IPS-NIHi11 (cell line): ENCODE measurements around the gene TSPAN2.

Experiments used
- DNase-seq: peaks from one replicate; pipeline ENCODE4 v3.0.0; 2012; ENCODE audit warnings: mixed read lengths, low spot score

Gene TSPAN2

DNA sequence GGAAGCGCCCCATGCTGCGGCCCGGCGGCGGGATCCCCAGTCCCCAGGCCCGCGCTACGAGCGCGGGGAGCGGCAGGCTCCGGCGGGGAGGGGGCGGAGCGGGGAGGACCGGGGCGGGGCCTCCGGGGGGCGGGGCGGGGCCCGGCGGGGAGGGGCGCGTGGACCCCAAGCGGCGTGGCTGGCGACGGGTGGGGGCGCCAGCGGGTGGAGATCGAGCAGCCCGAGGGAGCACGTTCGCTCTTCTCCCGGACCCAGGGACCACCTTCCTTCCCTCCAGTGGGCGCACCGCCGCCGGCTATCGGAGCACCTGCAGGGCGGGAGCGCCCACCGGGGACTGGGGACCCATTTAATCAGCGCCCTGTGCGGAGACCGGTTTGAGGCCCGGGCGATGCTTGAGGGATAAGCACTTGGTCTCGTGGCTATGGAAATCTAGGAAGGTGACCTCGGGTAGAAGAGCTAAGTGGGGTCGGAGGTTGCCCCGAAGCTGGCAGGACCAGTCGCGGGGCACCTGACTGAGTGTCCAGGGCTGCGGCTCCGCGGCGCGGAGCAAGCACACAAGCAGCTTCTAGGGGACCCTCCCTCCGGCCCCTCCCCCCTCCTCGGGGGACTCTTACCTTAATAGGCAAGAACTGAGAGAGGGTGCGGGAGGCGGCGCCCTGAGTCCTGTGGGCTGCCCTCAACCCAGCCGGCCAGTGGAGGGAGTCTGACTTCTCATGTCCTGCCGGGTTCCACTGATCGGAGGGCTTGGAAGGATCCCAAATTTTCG, at the start of gene TSPAN2:
Gene TSPAN2 (minus strand): TSS at position 84 of the 766 bp plus-strand sequence. CDS start 71 bp downstream, at position 13.
- DNase-seq: peak; percentile 93

DNA sequence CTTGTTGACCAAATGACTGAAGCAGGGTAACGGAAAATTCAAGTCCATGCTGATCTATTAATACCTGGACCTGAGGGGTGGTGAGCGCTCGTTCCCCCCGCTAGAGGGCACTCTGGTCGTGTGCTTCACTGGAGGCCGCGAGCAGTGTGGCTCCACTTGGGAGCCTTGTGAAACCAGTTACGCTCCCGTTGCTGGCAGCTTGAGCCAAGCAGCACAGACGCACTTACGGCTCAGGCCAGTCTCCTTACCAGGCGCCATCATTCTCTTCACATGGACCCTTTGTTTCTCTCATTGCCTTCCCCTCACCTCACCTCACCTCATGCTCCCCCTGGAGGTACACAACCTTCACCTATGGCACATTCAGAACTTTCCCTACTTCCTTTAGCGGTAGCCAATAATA, 49.7 kb upstream of the TSPAN2 start:
- peak; percentile 87 for DNase-seq

DNA sequence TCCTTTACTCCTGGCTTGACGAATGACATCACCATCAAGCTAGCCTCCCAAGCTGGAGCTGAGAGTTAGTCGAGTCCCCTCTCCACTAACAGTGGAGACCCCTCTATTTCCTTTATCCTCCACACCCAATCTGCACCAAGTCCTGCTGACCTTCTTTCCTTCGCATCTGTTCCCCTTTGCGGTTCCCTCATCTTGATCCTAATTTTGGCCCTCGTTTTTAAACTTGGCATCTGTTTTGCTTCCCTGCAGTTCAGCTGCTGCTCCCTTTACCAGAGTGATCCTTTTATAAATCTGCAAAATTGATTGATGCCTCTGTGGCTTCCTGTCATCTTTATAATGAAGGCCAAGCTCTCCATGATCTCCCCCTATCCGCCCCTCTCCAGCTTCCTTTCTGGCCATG, 49.0 kb upstream of the TSPAN2 start:
- no peak for DNase-seq

DNA sequence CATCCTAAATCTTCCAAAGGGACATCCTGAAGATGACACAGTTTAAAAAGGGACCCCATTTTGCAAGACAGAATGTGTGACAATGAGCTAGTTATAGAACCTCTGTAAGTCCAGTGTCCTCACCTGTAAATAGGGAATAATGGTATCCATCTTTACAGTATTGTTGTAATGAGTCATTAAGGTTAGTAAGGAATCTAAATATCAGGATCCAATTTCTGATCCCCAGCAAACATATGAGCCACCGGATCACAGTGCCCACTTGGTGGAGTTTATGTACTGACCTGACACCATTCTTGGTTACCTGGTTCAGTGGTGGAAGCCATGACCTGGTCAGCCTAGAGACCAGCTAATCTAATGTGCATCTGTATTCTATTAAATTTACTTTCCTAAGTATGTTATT, 47.9 kb upstream of the TSPAN2 start:
- no peak for DNase-seq

DNA sequence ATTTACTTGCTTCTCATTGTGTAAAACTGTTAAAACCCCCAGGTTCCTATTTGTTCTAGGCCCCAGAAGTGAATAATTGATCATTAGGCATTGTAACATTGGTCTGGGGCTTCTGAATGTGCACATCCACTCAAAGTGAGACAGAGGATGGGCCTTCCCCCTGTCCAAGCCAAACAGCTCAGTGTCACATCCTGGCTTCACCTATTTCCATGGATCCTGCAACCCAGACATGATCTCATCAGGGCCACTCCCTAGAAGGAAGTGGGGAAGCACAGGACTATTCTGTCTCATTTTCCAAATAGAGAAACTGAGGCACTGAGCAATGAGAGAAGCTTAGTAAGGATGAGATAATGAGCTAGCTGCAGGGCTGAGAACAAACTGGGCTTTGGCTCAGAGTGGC, 47.4 kb upstream of the TSPAN2 start:
- DNase-seq: no peak

DNA sequence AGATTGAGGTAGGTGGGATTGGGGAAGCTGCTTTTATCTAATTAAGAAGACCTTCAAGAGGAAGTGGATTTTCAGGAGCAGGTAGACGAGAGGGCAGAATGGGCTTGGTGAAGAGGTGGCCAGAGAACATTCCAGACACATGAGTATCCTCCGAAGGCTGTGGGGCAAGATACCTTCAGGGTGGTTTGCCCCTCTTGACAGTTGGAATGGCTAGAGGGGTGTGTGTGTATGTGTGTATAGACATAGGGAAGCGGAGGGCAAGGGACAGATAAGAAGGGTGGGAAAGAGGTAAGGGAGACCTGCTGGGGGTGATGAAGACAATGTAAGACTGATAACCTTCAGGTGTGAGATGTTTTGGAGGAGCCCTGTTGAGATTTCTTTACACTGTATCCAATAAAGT, 46.8 kb upstream of the TSPAN2 start:
- no peak for DNase-seq

DNA sequence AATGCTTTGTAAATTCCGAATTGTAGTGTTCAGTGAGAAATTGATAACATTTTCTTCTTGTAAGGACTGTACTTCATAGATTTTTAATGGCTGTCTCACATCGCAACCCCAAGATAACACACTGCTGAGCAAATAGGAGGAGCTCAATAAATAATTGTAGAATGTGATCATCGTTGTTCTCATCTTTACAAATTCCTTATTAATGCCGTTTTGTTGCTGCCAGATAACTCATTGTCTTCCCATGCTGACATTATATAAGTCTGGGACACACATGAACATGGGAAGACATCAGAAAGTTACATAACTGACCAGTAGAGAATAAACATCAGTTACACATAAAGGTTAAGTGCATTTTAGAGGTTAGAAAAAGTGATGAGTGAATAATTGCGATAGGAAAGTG, 46.4 kb upstream of the TSPAN2 start:
- DNase-seq: no peak

DNA sequence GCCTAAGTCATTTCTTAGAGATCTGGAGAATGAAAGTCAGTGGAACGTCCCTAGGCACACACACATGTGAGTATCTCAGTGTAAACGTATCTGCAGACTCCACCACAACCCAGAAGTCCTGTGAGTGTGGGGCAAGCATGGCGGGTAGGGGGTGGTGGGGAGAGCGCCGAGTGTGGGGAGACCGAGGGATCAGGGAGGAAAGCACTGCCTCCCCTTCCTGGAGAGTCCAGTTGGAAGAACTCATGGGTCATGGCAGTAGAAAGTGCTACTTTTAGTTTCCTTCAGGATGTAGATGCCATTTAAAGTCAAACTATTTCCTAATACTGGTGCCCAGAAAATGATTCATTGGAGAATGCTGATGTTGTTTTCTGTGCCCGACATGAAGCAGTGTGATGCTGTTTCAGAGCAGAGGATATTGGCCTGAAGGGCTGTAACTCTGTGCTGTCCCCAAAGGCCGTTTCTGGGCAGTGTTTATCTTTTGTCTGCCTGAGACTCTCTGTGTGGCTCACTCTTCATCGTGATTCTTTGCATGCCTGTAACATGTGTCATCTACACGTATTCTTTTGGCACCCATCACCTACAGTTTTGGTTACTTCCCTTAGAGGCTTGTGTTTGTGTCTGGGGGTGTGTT, 45.7 kb upstream of the TSPAN2 start:
- no peak for DNase-seq

DNA sequence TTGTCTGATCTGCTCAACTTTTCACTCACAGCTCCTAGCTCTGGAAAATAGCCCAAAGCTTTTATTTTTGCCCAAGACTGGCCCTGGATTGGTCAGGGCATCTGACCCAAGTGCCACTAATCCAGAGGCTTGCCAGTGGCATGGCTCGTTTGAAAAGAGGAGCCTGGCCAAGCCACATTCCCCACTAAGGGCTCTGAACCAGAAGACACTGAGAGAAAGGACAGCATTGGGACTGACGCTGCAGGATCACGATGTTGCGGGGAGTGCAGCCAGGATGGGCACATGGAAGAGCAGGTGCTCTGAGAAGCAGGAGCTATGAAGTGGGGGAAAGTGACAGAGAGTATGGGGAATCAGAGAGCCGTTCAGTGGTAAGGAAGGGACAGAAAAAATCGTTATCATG, 44.9 kb upstream of the TSPAN2 start:
- DNase-seq: no peak

DNA sequence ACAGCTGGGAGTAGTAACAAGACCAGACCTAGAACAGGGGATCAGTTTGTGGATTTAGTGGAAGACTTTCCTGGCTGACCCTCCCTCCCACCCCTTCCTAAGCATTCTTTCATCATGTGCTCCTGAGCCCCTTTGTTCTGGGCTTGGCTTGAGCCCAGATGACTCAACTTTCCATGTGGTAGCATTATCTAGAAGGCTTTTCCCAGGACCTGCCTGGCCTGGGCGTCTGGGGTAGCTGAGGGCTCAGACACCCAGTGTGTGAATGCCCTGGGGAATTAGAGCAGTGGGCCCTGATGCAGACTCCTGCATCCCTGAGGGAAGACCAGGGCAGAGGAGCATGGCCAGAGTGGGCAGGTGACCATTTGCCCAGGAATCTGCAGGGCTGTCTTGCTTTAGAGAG, 44.1 kb upstream of the TSPAN2 start:
- DNase-seq: no peak

DNA sequence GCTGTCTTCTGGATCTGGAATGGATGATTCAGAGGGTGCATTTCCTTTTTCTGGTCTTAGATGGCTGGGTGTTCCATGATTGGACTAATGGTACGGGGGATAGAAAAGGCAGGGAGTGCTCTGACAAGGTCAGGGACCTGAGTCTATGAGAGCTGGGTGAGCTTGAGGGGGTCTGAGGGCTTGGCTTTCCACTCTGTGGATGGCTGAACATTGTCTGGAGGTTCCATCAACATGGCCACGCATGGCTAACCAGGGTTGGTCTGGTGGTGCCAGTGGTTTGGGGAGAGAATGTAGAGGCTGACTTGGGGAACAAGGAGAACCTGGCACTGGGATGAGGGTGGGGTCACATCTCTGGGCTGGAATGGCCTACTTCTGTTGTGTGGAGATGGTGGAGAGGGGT, 41.5 kb upstream of the TSPAN2 start:
- no peak for DNase-seq

DNA sequence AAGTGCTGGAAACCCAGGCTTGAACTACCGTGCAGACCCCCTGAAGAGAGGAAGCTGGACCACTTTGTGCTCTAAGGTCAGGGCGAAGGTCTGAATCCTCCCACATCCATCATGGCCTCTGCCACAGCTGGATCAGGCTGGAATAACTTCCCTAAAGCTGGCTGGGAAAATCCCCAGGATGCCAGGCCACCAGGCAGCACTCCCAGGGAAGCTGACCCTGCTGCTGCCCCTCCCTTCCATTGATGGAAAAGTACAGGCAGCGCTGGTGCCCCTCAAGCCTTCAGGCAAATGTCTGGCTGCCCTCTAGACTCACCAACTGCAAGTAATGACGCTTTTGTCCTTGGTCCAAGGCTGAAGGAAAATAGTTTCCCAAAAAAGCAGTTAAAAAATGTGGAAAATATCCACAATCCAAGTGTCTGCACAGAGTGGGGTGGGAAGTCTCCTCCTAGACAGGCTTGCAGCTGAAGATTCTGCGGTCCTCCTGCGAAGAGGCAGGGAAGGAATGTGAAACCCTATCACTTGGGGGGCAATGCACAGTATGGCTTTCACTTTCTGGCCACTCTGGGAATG, 39.9 kb upstream of the TSPAN2 start:
- no peak for DNase-seq

DNA sequence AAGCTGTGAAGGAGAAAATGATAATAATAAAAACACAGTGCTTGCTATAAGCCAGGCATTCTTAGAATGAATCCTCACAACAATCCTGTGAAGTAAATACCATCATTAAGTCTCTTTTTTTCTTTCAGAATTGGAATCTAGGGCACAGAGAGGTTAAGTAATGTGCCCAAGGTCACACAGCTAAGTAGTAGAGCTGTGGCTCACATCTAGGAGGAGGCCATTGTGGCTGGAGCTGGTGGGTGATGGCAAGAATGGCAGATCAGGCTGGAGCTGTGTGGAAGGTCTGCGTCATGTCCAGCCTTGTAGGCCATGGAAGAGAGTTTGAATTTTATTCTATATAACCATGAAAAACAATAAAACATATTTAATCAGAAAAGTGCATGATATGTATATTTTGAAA, 38.2 kb upstream of the TSPAN2 start:
- DNase-seq: no peak

DNA sequence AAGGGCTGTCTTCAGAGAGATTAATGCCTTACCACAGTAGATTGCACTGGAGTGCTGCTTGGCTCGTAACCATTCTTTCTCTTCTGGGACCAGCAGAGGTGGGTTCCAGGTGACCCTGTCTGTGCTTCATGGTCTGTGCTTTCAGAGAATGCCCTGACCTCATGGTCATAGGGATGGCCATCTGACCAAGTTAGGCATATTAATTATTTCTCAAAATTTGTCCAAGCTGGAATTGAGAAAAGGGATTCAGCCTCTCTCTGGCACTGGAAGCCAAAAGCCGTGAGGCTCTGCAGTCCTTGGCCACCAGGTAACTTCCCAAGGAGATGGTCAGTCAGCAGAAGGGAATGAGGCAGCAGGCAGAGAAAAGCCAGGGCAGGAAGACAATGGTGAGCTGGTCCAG, 37.2 kb upstream of the TSPAN2 start:
- DNase-seq: no peak

DNA sequence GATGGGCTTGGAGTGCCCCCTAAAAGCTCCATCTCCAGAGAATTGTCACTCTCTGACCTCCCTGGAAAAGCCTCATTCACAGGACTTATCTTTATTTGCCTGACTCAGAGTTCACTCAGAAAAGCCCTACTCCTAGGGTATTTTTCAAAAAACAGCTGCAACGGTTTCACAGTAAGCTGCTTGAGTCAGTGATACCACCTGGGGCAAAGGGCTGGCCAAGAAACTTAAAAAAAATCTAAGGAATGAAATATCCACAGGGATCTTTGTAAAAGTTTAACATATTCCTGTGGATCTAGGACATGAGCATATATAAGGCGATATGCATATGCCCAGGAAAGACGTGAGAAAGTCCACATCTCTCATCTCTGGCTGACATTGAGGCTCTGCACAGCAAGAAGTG, 33.8 kb upstream of the TSPAN2 start:
- no peak for DNase-seq

DNA sequence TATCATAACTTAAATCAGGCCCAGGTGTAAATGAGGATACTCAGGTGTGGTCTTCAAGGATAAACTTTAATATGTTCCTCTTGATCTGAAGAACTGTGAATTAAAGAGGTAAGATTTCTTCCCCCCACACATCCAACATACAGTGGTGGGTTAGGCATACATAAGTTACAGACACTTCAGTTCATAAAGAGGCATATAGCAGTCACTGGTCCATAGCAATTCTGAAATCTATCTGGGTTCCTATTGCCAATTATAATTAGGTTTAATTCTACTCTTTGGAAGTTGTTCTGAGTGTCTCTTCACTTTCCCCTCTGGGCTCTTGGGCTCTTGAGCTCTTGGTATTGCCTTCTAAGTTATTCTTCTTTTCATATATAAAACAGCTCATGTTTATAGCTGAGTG, 32.5 kb upstream of the TSPAN2 start:
- no peak for DNase-seq

DNA sequence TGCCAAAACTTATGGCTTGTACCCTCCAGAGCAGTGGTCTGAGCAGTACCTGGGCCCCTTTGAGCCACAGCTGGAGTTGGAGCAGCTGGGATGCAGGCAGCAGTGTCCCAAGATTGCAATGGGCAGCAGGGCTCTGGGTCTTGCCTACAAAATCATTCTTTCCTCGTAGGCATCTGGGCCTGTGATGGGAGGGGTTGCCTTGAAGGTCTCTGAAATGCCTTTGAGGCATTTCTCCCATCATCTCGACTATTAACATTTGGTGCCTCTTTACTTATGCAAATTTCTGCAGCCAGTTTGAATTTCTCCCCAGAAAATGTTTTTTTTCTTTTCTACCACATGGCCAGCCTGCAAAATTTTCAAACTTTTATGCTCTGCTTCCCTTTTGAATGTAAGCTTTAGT, 31.0 kb upstream of the TSPAN2 start:
- DNase-seq: no peak

DNA sequence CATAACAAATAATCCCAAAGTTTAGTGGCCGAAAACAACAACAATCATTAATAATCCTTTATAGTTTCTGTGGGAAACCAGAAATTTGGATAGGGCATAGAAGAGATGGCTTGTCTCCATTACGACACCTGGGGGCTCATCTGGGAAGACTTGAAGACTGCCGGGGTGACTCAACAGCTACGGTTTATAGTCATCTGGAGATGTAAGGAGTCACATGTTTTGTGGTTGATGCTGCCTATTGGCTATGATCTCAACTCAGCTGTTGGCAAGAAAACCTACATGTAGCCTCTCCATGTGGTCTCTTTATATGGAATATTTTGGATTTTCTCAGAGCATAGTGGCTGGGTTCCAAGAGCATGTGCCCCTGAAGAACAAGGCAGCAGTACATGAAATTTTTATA, 29.3 kb upstream of the TSPAN2 start:
- DNase-seq: no peak

DNA sequence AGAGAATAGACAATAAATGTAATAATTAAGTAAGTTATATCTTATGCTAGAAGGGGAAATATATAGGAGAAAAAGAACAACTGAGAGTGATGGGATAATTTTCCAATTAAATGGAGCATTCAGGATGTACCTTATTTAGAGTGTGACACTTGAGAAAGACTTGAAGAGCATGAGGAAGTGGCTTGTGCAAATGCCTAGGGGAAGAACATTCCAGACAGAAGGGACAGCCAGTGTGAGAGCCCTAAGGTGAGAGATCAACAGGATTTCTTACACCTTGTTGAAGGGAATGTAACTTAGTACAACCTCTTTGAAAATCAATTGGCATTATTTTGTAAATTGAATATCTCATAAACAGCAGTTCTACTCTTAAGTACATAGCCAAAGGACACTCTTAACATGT, 28.8 kb upstream of the TSPAN2 start:
- DNase-seq: no peak

DNA sequence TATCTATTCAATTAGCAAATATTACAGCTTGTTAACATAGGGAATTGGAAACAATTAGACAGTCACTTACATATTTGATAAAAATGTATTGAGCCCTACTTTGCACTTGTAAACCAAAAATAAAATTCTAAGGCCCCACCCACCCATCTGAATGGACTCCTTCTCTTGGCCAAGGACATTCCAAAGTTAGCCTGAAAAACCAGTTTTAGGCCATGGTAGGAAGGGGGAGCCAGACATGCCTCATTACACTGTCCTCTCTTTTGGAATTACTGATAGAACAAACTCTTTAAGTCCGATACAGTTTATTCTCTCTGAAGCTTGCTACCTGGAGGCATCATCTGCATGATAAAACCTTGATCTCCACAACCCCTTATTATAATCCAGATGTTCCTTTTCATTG, 28.0 kb upstream of the TSPAN2 start:
- DNase-seq: no peak

DNA sequence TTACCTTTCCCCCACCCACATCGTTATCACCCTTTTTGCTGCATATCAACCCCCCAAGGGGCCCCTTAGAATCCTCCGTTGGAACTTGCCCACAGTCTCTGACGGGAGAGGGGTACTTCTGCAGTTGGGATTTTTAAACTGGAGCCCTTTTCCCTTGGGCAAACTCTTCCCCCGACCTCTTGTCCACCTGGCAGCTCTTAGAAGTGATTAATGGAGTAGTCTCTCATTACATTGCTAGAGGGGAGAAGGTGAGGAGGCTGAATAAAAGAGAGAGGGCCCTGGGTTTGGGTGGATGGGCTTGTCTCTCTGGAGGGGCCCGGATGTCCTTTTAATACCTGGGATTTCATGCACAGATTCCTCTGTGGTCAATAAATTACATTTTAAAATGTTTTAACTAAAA, 27.2 kb upstream of the TSPAN2 start:
- DNase-seq: no peak

DNA sequence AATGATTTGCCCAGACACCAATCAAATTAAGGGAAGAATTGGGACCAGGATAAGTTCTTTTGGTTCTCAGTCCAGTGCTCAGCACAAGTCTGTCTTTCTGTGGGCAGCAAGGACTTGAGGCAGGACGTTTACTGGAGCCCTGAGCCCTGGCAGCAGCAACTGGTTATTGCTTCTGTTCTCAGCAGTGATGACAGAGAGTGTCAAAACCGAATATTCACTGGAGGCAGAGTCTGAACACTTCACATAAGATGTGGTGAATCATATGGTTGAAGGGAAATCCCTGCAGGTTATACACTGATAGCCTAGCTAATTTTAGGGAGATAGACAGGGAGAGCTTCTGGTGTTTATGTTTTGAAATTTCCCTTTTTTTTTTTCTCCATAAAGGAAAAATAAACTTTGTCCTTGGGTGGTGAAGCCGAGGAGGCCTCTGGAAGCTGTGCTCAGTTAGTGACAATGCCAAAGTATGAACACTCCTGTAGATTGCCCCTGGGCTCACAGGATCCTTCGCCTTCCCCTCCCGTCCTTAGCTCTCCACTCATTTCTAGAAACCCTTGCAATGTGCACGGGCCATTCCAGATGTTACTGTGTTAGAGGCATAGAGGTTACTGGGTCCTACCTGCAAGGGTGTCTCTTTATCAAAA, 26.3 kb upstream of the TSPAN2 start:
- no peak for DNase-seq

DNA sequence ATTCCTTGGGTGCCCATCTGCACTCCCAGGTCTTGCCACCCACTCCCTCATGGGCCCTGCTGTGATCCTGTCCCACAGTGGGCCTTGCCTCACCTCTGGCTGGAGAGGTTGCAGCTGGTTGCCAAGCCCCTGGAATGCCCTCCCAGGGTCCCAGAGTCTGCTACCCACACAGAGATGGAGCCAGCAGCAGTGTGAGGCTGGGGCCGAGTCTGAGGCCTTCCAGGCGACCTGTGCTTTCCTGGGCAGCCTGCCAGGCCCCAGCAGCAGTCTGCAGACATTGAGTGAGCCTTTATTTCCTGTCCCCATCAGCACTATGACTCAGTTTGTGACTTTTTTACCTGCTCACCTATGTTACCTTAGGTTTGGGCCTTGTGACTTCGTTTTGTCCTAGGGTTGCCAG, 25.0 kb upstream of the TSPAN2 start:
- no peak for DNase-seq
